K562 treated with DMSO at 1 percent for 24 hours (cell line): Measurements from ENCODE around the gene WDR54. TPM values are rescaled to one million over a fixed set of nuclear protein-coding genes. Genes with fewer than 3 reads are reported as not detected.

Experiments used
- total RNA-seq: library from RNA; unstranded; fragments of 300-600 nt; gene quantifications from 2 replicates; pipeline ENCODE4 v1.2.3, GENCODE V29; 2022; ENCODE audit warnings: low read depth; ENCODE audit not compliant: insufficient read depth

Gene WDR54, protein sequence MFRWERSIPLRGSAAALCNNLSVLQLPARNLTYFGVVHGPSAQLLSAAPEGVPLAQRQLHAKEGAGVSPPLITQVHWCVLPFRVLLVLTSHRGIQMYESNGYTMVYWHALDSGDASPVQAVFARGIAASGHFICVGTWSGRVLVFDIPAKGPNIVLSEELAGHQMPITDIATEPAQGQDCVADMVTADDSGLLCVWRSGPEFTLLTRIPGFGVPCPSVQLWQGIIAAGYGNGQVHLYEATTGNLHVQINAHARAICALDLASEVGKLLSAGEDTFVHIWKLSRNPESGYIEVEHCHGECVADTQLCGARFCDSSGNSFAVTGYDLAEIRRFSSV
- total RNA-seq, result 33.5 and 34.9 TPM in 2 replicates

DNA sequence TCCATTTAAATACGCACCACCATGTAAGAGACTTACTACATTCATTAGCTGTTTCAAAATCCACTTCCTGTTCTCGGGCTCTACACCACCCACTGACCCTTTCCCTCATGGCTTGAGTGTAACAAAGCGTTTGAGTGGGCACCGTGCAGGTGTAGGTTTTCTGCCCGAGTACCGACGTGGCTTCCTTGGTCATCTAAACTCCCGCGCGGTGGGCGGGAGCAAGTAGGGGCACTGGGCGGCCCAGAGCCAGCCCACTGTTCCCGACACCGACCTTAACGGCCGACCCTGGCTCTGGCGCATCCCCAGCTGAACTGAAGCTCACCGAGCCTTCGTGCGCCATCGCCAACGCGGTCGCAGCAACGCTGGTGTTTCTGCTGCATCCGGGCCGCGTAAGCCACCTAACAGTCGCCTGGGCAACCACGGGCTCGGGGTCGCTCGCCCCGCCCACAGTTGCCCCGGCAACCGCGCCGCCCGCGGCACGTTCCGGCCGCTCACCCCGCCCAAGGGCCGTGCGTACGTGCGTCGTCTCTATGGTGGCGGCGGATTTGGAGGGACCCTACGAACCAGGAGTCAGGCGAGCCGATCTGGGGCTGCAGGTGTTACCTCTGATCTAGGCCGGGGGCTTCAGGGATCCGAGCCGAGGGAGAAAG lies at the start of gene WDR54, which contains the start of gene C2orf81:
WDR54 (plus strand) TSS at position 510 of the 650 bp plus-strand sequence. CDS start 424 bp downstream, outside the sequence.
C2orf81 (minus strand) TSS at position 399 of the 650 bp plus-strand sequence; CDS start at position 340, 59 bp downstream.

DNA sequence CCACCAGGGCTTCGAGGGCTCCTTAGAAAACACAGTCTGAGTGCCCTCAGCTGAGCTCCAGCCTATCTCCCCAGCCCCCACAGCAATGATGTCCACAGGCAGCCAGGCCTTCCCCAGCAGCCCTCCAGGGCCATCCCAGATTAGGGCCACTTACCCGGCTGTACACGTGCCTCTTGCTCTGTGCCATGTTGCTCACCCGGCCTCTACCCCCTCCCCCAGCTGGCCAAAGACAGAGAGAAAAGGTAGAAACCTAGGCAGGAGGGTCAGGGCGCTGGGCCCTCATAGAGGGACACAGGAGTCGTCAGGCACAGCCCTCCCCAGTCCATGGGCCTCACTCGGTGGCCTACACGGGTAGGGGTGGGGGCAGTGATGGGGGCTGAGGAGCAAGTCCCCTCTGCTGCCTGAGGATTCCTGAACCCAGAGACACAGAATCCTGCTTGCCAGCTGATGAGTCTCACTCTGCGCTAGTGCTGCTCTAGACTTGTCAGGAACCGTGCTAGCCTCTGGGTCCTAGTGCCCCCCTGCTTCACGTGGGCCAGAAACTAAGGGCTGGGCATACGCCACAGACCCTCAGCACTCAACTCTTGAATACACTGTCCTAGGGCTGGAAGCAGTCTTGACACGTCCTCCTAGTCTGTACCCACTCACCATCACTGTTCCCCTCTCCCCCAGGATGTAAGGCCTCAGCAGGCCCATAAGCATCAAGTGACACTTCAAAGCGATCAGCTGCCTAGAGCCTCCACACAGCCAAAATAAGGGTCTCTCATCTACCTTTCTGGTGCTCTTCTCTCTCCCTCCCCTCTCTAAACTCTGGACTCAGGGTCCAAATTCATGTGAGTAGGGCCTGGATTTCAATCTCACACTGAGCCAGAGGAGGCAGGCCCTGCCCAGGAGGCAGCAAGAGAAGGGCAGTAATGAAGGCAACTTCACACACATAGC lies 41.4 kb upstream of the WDR54 start, which contains the start of gene DCTN1:
DCTN1 (minus strand) TSS at position 461 of the 939 bp plus-strand sequence; CDS start at position 187, 274 bp downstream.

DNA sequence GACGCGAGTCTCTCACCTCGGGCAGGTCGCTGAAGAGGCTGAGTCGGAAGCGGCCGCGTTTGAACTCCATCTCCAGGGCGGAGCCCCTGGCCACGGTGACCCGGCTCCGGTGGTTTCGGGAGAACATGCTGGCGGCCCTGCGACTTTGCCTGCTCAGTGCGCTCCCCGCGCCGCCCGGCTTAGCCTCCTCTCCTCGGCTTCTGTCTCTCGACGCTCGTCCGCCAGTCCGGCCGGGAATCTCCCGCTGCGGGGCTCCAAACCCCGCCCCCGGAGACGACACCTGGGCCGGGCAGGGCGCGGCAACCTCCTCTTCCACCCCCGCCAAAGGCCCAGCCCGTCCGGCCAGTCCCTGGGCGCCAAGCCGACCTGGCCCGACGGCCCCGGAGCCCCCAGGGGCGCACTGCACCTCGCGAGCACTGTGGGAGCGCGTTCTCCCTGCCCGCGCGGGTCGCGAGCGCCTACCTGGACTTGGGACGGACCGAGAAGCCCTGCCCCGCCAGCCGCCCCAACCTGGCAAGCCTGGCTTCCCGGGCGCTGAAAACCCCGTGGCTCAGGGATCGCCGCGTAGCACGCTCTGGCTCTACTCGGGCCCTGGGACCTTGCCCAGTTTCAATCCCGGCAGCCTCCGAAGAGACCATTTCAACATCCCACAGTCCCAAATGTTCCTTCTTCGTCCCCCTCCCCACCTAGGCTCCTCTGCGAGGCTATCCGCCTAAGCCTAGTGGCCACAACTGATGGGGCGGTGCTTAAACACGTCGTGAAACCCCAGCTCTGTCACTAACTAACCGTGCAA lies 20.4 kb downstream of the WDR54 start, which contains the start of gene RTKN:
RTKN (minus strand) TSS at position 248 of the 793 bp plus-strand sequence; CDS start at position 127, 121 bp downstream.

DNA sequence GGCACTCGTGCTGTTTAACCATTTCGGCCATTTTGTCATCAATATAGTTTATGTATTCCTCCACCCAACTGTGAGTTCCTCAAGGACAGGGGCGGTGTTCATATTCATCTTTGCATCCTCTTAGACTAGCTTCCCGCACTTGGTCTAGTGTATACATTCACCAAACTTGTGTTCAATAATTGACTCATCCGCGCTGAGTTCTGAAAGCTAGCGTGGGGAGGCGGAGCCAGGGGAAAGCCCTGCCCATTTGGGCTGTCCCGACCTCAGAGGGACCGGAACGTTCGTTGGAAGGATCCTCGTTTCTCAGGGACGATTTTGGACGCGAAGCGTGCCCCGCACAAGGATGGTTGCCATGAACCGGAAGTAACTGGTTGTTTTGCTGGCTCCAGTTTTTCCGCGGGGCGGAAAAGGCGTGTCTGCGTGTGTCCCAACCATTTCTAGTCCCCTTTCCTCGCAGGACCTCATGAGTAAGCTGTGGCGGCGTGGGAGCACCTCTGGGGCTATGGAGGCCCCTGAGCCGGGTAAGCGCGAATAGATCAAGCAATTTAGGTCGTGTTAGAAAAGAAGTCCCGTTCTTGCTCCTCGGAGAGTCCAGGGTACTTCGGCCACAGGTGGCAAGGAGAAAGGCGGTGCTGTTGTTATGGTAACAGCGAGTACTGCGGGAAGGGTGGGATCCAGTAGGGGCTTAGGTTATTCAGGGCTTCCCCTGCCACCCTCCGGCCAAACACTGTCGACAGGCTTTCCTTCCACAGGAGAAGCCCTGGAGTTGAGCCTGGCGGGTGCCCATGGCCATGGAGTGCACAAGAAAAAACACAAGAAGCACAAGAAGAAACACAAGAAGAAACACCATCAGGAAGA lies 33.4 kb downstream of the WDR54 start, which contains the start of gene INO80B:
INO80B (plus strand) TSS at position 434 of the 858 bp plus-strand sequence; CDS start at position 464, 30 bp downstream.

DNA sequence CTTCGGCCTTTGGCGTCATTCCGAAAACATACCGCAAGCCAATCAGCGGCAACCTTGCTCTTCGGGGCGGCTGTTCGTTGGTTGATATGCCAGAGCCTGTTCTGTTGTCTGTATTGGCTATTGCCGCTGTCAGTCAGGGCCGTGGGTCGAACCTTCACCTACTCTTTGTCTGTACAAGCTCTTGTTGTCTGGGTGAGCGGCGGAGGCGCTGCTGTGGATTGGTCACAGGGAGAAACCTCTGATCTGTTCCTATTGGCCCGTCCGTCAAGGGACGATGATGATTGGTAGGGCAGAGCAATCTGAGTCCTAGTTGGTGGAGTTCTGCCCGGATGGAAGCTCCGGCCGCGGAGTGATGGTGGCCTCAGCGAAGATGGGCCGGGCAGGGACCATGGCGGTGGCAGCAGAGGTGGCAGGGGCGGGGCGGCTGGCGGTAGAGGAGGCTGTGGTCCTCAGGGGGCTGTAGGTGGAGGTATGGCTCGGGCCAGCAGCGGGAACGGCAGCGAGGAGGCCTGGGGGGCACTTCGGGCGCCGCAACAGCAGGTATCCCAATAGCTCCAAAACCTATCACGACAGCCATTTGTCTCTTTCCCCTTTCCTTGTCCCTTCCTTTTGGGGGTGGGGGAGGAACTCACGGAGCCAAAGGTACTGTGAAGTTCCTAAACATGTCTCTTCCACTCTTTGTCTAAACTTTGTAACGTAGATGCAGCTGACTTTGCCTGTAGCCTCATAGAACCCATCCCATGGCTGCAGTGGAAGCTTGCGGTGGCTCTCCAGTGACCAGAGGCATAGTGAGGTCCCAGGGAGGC lies 36.8 kb downstream of the WDR54 start, which contains the start of gene WBP1:
WBP1 (plus strand) TSS at position 307 of the 806 bp plus-strand sequence; CDS start at position 472, 165 bp downstream.

DNA sequence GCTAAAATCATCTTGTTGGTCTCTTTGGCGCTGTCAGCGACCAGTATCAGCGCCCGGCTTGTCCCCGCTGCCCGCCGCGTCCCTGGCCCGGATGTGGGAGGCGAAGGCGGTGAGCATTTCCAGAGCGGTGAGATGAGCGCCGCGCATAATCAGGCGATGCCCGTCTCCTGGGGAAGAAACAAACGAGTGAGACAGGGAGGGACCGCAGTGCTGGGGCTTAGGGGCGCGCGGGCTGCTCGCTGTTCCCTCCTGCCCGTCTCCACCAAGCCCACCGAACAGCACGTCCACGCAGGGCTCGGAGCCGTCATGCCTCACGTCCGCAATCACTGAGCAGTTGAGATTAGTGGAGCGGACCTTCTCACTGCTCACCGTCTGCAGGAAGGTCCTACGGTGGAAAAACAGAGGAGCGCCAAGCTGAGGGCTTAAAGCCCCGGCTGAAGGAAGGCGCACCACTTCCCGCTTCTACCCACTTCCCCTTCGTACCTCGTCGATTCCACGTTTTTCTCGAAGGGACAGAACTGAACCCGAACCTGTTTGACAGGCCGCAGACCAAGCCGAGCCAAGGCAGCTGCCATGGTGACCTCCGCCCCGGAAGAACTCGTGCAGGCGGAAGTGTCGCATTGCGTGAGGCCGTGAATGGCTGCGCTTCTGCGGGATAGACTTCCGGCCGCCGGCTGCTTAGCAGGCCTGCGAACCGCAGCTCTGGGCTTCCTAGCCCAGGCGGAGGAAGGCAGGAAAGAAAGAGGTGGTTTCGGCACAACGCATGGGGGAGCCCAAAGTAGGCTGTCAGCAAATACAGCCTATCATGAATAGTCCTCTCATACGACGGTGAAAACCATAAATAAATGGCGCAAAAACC lies 50.8 kb downstream of the WDR54 start, which contains the start of gene MRPL53:
MRPL53 (minus strand) TSS at position 595 of the 859 bp plus-strand sequence; CDS start at position 575, 20 bp downstream.

Other genes with a start within 250 kb of the WDR54 start
- 45.5 and 65.3 TPM in 2 replicates for gene MOB1A, start 242.9 kb upstream of the WDR54 start, total RNA-seq
- gene MTHFD2, start 223.1 kb upstream of the WDR54 start, total RNA-seq, result 218 and 227 TPM in 2 replicates
- gene SLC4A5, start 78.3 kb upstream of the WDR54 start, total RNA-seq, result 1.1 and 1.4 TPM in 2 replicates
- 94.7 and 97.8 TPM in 2 replicates for gene DCTN1, start 41.4 kb upstream of the WDR54 start, total RNA-seq
- 1.5 and 1.9 TPM in 2 replicates for gene C2orf81, start 111 bp upstream of the WDR54 start, total RNA-seq
- gene RTKN, start 20.2 kb downstream of the WDR54 start, total RNA-seq, result 7.8 and 9.6 TPM in 2 replicates
- gene INO80B, start 33.4 kb downstream of the WDR54 start, total RNA-seq, result 8.9 and 9.7 TPM in 2 replicates
- 62.0 and 81.7 TPM in 2 replicates for gene WBP1, start 36.7 kb downstream of the WDR54 start, total RNA-seq
- gene MOGS, start 43.7 kb downstream of the WDR54 start, total RNA-seq, result 78.8 and 82.8 TPM in 2 replicates
- 77.4 and 89.1 TPM in 2 replicates for gene MRPL53, start 51.0 kb downstream of the WDR54 start, total RNA-seq
- 8.3 and 9.2 TPM in 2 replicates for gene CCDC142, start 61.3 kb downstream of the WDR54 start, total RNA-seq
- 16.8 and 18.6 TPM in 2 replicates for gene TTC31, start 61.4 kb downstream of the WDR54 start, total RNA-seq
- gene LBX2, start 77.9 kb downstream of the WDR54 start, total RNA-seq, result 14.9 and 16.7 TPM in 2 replicates
- 21.4 and 28.6 TPM in 2 replicates for gene PCGF1, start 86.0 kb downstream of the WDR54 start, total RNA-seq
- gene TLX2, start 92.7 kb downstream of the WDR54 start, total RNA-seq, result 0.24 TPM in 1 of 2 replicates, not detected in the other
- not detected in 2 replicates for gene DQX1, start 104.5 kb downstream of the WDR54 start, total RNA-seq
- gene AUP1, start 108.0 kb downstream of the WDR54 start, total RNA-seq, result 156 and 160 TPM in 2 replicates
- 71.6 and 75.8 TPM in 2 replicates for gene HTRA2, start 108.2 kb downstream of the WDR54 start, total RNA-seq
- gene LOXL3, start 132.2 kb downstream of the WDR54 start, total RNA-seq, result 0.57 and 0.78 TPM in 2 replicates
- 49.2 and 53.4 TPM in 2 replicates for gene DOK1, start 133.0 kb downstream of the WDR54 start, total RNA-seq
- gene M1AP, start 226.6 kb downstream of the WDR54 start, total RNA-seq, result 0.27 TPM in 1 of 2 replicates, not detected in the other
- gene SEMA4F, start 232.5 kb downstream of the WDR54 start, total RNA-seq, result 8.2 and 9.2 TPM in 2 replicates